WERI-Rb-1 (cell line): ENCODE measurements around the gene HMCN1.

Experiments
- DNase-seq: peaks from one replicate; pipeline ENCODE4 v3.0.0-alpha.2; 2020
- H3K27ac ChIP-seq: fragments of 250-450 bp; sonication (Bioruptor Pico); 2 replicates; pipeline ENCODE4 v1.5.1; 2020; ENCODE audit warnings: mild to moderate bottlenecking, moderate library complexity
- H3K27me3 ChIP-seq: fragments of 250-450 bp; sonication (Bioruptor Pico); 2 replicates; pipeline ENCODE4 v1.5.1; 2021; ENCODE audit warnings: mild to moderate bottlenecking, low read depth, moderate library complexity; ENCODE audit not compliant: insufficient read depth, severe bottlenecking
- H3K36me3 ChIP-seq: fragments of 250-450 bp; sonication (Bioruptor Pico); 2 replicates; pipeline ENCODE4 v1.5.1; 2020; ENCODE audit warnings: mild to moderate bottlenecking, moderate library complexity
- H3K4me3 ChIP-seq: 2 replicates; pipeline ENCODE4 v1.5.1; 2011; ENCODE audit warnings: low read depth, mild to moderate bottlenecking, control low read depth, low read length
- H3K9me3 ChIP-seq: fragments of 250-450 bp; sonication (Bioruptor Pico); 2 replicates; pipeline ENCODE4 v1.5.1; 2021; ENCODE audit warnings: mild to moderate bottlenecking, moderate library complexity; ENCODE audit not compliant: severe bottlenecking
- TF ChIP-seq, protein P1 (sequence below): IDR thresholded peaks from 2 replicates; pipeline ENCODE4 v1.5.1; 2011; ENCODE audit warnings: low read depth, mild to moderate bottlenecking, control low read depth, inconsistent platforms, low read length

The HMCN1 gene

DNA sequence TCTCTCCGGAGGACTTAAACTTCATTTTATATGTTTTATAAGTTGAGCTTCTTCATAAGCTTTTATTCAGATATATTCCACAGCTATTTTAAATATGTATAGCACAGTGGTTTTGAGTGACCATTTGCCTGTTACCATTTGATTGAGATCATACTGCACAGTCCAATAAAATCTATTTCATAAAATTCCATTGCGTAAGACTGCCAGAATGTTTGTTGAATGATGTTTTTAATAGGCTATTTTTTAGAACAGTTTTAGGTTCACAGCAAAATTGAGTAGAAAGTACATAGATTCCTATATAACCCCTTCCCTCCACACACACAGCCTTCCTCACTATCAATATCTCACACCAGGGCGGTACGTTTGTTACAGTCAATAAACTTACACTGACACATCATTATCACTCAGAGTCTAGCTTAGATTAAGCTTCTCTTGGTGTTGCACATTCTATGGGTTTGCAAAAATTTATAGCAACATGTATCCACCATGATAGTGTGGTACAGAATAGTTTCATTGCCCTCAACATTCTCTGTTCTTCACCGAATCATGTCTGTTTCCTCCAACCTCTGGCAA is 433.0 kb downstream of the HMCN1 start:
- Histone ChIP-seq H3K27ac (no peak overlapping the region), H3K36me3 (no peaks in the 10 kb centered on the region)
- TF ChIP-seq, protein P1, sequence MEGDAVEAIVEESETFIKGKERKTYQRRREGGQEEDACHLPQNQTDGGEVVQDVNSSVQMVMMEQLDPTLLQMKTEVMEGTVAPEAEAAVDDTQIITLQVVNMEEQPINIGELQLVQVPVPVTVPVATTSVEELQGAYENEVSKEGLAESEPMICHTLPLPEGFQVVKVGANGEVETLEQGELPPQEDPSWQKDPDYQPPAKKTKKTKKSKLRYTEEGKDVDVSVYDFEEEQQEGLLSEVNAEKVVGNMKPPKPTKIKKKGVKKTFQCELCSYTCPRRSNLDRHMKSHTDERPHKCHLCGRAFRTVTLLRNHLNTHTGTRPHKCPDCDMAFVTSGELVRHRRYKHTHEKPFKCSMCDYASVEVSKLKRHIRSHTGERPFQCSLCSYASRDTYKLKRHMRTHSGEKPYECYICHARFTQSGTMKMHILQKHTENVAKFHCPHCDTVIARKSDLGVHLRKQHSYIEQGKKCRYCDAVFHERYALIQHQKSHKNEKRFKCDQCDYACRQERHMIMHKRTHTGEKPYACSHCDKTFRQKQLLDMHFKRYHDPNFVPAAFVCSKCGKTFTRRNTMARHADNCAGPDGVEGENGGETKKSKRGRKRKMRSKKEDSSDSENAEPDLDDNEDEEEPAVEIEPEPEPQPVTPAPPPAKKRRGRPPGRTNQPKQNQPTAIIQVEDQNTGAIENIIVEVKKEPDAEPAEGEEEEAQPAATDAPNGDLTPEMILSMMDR, result no peak

DNA sequence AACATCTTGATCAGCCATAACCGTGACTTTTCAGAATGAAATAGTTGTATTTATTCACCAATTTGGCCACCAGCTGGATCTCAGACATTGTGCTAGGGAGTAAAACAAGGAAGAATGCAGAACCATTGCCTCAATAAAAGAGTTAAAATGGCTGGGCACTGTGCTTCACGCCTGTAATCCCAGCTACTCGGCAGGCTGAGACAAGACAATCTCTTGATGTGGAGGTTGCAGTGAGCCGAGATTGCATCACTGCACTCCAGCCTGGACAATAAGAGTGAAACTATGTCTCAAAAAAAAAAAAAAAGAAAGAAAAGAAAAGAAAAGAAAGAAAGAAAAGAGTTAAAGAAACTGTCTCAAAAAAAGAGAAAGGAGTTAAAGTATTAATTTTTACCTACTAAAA is 441.4 kb downstream of the HMCN1 start:
- DNase-seq, result no peak
- Histone ChIP-seq H3K36me3 (no peaks in the 10 kb centered on the region), H3K4me3 (no peak overlapping the region), H3K9me3 (no peaks in the 10 kb centered on the region), H3K27ac (no peak overlapping the region), H3K27me3 (no peaks in the 10 kb centered on the region)
- TF ChIP-seq, protein P1, result no peak

More for the DNA sequence above, 433.0 kb downstream of the HMCN1 start:
- DNase-seq, result no peak
- Histone ChIP-seq H3K4me3 (no peak overlapping the region), H3K27me3 (peaks cover 3% of the 10 kb centered on the region), H3K9me3 (peaks cover 2% of the 10 kb centered on the region)

DNA sequence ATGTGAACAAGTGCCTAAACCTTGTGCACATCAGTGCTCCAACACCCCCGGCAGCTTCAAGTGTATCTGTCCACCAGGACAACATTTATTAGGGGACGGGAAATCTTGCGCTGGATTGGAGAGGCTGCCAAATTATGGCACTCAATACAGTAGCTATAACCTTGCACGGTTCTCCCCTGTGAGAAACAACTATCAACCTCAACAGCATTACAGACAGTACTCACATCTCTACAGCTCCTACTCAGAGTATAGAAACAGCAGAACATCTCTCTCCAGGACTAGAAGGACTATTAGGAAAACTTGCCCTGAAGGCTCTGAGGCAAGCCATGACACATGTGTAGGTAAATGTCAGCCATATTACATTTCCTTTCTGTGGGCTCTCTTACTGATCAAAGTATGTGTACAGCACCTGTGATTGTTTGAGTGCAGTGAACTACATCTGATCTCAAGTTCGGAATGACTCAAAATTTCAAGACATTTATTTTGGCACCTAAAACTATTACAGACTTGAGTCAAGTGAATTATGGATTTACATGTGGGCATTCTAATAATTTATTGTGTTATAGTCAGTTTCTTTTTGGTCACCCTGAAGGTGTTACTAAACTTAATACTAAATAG is 444.3 kb downstream of the HMCN1 start:
- Histone ChIP-seq H3K4me3 (no peak overlapping the region), H3K27ac (no peak overlapping the region), H3K27me3 (peaks cover 2% of the 10 kb centered on the region), H3K36me3 (no peaks in the 10 kb centered on the region), H3K9me3 (no peaks in the 10 kb centered on the region)
- no peak for DNase-seq
- TF ChIP-seq, protein P1, result no peak

DNA sequence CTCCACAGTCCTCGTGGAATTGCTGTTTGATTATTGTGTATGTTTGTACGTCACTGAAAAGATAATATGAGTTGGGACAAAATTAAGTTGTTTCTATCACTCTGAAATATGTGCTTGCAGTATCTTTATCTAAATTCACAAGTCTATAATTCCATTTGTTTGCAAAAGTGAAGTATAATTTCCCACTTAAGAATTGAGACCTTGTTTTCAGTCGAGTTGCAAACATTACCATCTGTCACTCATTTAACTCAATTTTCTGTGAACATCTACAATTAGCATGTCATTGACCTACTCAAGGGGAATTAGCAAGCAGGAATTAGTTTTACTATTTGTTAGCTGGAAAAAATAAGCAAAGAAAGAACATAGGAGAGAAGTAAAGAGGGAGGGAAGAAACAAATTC is 445.0 kb downstream of the HMCN1 start:
- Histone ChIP-seq H3K27me3 (peaks cover 2% of the 10 kb centered on the region), H3K9me3 (no peaks in the 10 kb centered on the region), H3K36me3 (no peaks in the 10 kb centered on the region), H3K4me3 (no peak overlapping the region), H3K27ac (no peak overlapping the region)
- TF ChIP-seq, protein P1, result no peak
- DNase-seq, result no peak

DNA sequence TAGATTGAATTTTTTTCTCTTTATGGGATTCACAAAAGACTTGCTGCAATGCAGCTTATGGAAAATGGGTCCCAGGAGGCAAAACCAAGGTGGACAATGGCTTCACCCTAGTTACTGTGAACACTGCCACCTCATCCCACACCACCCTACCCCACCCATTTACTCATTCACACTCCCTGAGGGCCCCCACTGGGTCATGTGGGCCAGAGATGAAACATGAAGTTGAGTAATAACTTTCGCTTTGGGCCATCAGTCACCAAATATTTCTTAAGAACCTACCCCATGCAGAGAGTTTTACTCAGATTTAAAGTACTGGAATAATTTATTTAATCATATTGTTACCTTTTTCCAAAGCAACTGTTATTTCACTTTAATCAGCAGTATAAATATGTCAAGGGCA is 449.0 kb downstream of the HMCN1 start:
- Histone ChIP-seq H3K4me3 (no peak overlapping the region), H3K36me3 (no peaks in the 10 kb centered on the region), H3K9me3 (no peaks in the 10 kb centered on the region), H3K27me3 (peaks cover 2% of the 10 kb centered on the region), H3K27ac (no peak overlapping the region)
- TF ChIP-seq, protein P1, result no peak
- no peak for DNase-seq
